Gastrocnemius medialis (tissue), 4 donors: ENCODE data around the gene EPB41L4B. TPM values are rescaled to one million over a fixed set of nuclear protein-coding genes. Genes with fewer than 3 reads are reported as not detected.
"Not testable (repeated sequence)": the region's sequence is repeated elsewhere in the genome, so short reads cannot be mapped to it uniquely, and the experiment has no call there.

Experiments used
- ATAC-seq, 2 donors: fragments of 150-250 bp; one replicate each; pipeline ENCODE4 v1.9.1; 2016
- DNase-seq, 2 donors: peaks; one replicate each; pipeline ENCODE4 v3.0.0-alpha.2; 2019
- H3K27ac ChIP-seq, 4 donors: fragments of 200-600 bp; sonication (generic); 1 replicate in 1 of 4; 2 replicates in 3 of 4; pipeline ENCODE4 v1.5.1; 2016 to 2018; ENCODE audit warnings: mild to moderate bottlenecking in 2 of 4, moderate library complexity in 1 of 4
- H3K27me3 ChIP-seq, 3 donors: fragments of 200-600 bp; sonication (generic) in 2 of 3; 1 replicate in 1 of 3; 2 replicates in 2 of 3; pipeline versions ENCODE4 v1.5.1 to v1.6.0; 2016 to 2019; ENCODE audit warnings: mild to moderate bottlenecking in 1 of 3, moderate library complexity in 1 of 3
- H3K36me3 ChIP-seq, 2 donors: fragments of 200-600 bp; sonication (generic) in 1 of 2; one replicate each; pipeline ENCODE4 v1.5.1; 2017 to 2018
- H3K4me1 ChIP-seq, 2 donors: fragments of 200-600 bp; sonication (generic) in 1 of 2; one replicate each; pipeline ENCODE4 v1.5.1; 2016 to 2017; ENCODE audit warnings: mild to moderate bottlenecking in 2 of 2
- H3K4me3 ChIP-seq, 4 donors: fragments of 200-600 bp; sonication (generic) in 3 of 4; 1 replicate in 1 of 4; 2 replicates in 3 of 4; pipeline ENCODE4 v1.5.1; 2016 to 2019; ENCODE audit warnings: mild to moderate bottlenecking in 2 of 4
- H3K9me3 ChIP-seq, 3 donors: fragments of 200-600 bp; sonication (generic) in 2 of 3; 1 replicate in 1 of 3; 2 replicates in 2 of 3; pipeline ENCODE4 v1.5.1; 2016 to 2019
- POLR2A ChIP-seq, 2 donors: fragments of 450-650 bp; IDR thresholded peaks; one replicate each; pipeline ENCODE4 v1.6.1; 2017; ENCODE audit warnings: antibody characterized with exemption in 2 of 2, mild to moderate bottlenecking in 2 of 2, moderate library complexity in 2 of 2
- in situ Hi-C, 4 donors: fragments of 200-750 bp; cut with MboI; loops; one replicate each; pipeline versions ENCODE4 v1.15.0 to v1.8.0; 2017; ENCODE audit warnings: low sequenced_read_pairs in 4 of 4
- intact Hi-C: fragments of 100-400 bp; cut with DNase I; formaldehyde crosslinking; loops from one replicate; pipeline ENCODE4 v1.15.1; 2023; ENCODE audit warnings: low total_unique reads
- total RNA-seq, 4 donors: library from RNA; depleted of rRNA; stranded (reverse); fragments of >200 nt; gene quantifications; one replicate each; pipeline versions ENCODE4 v1.1.0 to v1.2.3, GENCODE V29; 2016
- TF ChIP-seq, protein P1 (sequence below), 5 experiments: fragments of 450-650 bp in 3 of 5; fragments of 200-600 bp in 2 of 5; sonication (generic) in 2 of 5; IDR thresholded peaks in 4 of 5; conservative IDR thresholded peaks in 1 of 5; 1 replicate in 4 of 5; 2 replicates in 1 of 5; pipeline ENCODE4 v1.5.1; 2016 to 2019; ENCODE audit warnings: antibody characterized with exemption in 5 of 5, mild to moderate bottlenecking in 3 of 5, moderate library complexity in 3 of 5

EPB41L4B gene
- total RNA-seq, 4 donors from 2014 or later, result 3.8 to 6.9 (median 6.1) TPM

DNA sequence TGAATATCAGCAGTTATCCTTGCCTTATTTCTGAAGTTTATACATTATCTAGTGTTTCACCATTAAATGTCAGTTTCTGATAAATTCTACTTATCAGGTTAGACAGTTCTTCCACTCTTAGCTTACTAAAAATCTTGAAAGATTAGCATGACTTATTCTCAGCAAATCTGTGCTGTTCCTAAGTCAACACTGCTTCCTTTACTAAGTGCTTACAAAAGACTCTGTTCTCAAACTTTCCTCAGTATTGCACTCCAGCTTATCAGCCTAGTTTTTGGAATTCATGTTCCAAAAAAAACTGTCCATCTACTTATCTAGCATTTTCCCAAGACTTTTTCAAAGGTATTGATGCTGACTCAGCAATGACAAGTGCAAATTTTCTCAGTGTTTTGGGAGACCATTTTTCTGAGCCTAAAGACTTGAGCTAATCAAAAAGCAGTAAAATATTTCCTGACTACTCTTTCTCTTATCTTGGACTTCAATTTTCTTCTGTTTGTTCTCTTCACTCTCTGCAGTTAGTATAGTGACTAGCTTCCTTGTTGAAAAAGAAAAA, 92.7 kb downstream of the EPB41L4B start:
- no peak for TF ChIP-seq POLR2A (IDR thresholded peaks at IDR 0.05)
- TF ChIP-seq, protein P1, sequence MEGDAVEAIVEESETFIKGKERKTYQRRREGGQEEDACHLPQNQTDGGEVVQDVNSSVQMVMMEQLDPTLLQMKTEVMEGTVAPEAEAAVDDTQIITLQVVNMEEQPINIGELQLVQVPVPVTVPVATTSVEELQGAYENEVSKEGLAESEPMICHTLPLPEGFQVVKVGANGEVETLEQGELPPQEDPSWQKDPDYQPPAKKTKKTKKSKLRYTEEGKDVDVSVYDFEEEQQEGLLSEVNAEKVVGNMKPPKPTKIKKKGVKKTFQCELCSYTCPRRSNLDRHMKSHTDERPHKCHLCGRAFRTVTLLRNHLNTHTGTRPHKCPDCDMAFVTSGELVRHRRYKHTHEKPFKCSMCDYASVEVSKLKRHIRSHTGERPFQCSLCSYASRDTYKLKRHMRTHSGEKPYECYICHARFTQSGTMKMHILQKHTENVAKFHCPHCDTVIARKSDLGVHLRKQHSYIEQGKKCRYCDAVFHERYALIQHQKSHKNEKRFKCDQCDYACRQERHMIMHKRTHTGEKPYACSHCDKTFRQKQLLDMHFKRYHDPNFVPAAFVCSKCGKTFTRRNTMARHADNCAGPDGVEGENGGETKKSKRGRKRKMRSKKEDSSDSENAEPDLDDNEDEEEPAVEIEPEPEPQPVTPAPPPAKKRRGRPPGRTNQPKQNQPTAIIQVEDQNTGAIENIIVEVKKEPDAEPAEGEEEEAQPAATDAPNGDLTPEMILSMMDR (IDR thresholded peaks at IDR 0.05 in 4 of 5, conservative IDR thresholded peaks at IDR 0.05 in 1 of 5), result no peak
- intact Hi-C loops, result no loop called here
- H3K4me1 ChIP-seq, result no peaks in the 10 kb centered on the region
- H3K4me3 ChIP-seq, result no peak overlapping the region
- in situ Hi-C loops, result no loop called here
- ATAC-seq (no peak), DNase-seq (no peak)
- no peaks in the 10 kb centered on the region for H3K36me3 ChIP-seq
- H3K27ac ChIP-seq, result no peak overlapping the region
- no peaks in the 10 kb centered on the region for H3K27me3 ChIP-seq
- no peaks in the 10 kb centered on the region for H3K9me3 ChIP-seq

DNA sequence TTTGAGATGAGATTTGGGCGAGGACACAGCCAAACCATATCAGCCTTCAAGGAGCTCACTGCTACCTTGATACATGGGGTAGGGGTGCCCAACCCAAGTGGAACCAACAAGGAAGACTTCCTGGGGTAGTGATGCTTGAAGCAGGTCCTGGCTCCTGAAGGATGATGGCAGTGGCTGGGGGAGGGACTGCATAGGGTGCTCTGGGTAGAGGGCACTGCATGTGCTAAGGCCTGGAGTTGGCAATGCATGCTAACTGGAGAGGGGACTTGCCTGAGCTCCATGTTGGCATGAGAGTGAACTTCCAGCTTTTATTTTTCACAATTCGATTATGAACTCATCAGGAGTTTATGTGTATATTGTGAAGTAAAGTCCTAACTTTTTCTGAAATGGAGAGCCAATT, 95.2 kb downstream of the EPB41L4B start:
- no peaks in the 10 kb centered on the region for H3K9me3 ChIP-seq
- no peak for ATAC-seq
- no peak for TF ChIP-seq POLR2A (IDR thresholded peaks at IDR 0.05)
- TF ChIP-seq, protein P1 (IDR thresholded peaks at IDR 0.05 in 4 of 5, conservative IDR thresholded peaks at IDR 0.05 in 1 of 5), result no peak
- no peaks in the 10 kb centered on the region for H3K27me3 ChIP-seq
- no peak overlapping the region for H3K27ac ChIP-seq
- H3K4me1 ChIP-seq, result no peaks in the 10 kb centered on the region
- no peak for DNase-seq
- in situ Hi-C loops (no loop called here), intact Hi-C loops (no loop called here)
- no peaks in the 10 kb centered on the region for H3K36me3 ChIP-seq
- H3K4me3 ChIP-seq, result no peak overlapping the region

DNA sequence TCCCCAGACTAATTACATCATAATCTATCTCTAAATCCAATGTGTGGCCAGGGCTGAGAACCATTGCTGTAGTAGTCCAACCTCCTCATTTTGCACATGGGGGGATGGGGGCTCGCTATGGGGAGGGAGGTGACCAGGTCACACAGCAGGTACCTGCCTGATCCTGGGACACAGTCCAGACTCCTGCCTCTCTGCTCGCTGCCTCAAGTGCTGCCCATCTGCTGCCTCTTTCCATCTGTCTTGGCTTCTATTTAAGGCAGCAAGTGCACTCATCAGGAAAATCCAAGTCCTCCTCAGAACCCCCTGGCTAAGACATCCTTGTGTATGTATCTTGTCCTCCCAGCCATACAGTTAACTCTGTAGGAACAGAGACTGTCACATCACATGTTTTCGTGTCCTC, 96.1 kb downstream of the EPB41L4B start:
- H3K27ac ChIP-seq, result no peak overlapping the region
- no peak overlapping the region for H3K4me3 ChIP-seq
- DNase-seq (no peak), ATAC-seq (no peak)
- H3K27me3 ChIP-seq, result no peaks in the 10 kb centered on the region
- H3K9me3 ChIP-seq, result no peaks in the 10 kb centered on the region
- in situ Hi-C loops (no loop called here), intact Hi-C loops (no loop called here)
- H3K36me3 ChIP-seq, result no peaks in the 10 kb centered on the region
- no peaks in the 10 kb centered on the region for H3K4me1 ChIP-seq
- TF ChIP-seq POLR2A (IDR thresholded peaks at IDR 0.05), result no peak
- TF ChIP-seq, protein P1 (IDR thresholded peaks at IDR 0.05 in 4 of 5, conservative IDR thresholded peaks at IDR 0.05 in 1 of 5), result no peak

DNA sequence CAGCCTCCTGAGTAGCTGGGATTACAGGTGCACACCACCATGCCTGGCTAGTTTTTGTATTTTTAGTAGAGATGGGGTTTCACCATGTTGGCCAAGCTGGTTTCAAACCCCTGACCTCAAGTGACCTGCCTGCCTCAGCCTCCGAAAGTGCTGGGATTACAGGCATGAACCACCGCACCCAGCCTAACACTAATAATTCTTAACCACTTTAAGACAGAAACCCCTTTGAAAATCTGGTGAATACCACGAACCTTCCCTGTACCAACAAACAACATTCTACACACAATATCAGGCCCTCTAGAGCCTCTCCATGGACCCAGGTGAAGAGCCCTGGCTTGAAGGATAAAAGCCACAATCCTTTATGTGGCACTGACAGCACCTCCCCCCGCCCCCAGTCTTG, 102.6 kb downstream of the EPB41L4B start:
- H3K36me3 ChIP-seq, in situ Hi-C loops, H3K4me1 ChIP-seq, H3K27ac ChIP-seq, DNase-seq, H3K27me3 ChIP-seq, H3K4me3 ChIP-seq, intact Hi-C loops, ATAC-seq, H3K9me3 ChIP-seq: not testable (repeated sequence)

DNA sequence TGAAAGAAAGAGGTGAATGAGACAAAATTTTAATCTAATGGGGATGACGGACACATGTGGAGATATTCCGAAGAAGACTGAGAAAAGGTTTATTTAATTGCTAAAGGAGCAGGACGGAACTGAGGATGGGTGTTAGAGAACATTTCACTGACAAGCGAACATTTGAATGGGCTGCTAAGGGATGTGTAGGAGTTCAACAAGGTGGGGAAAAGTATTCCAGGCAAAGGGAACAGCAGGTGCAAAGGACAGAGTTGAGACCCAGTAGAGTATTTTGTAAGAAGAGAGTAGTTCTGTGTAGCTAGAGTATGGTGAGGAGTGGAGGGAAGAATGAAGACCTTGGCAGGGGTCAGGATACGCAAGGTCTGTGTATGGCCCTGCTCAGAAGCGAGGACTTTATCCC, 106.4 kb downstream of the EPB41L4B start:
- ATAC-seq, result no peak
- H3K36me3 ChIP-seq, result no peaks in the 10 kb centered on the region
- intact Hi-C loops, result no loop called here
- TF ChIP-seq, protein P1 (IDR thresholded peaks at IDR 0.05 in 4 of 5, conservative IDR thresholded peaks at IDR 0.05 in 1 of 5), result no peak
- TF ChIP-seq POLR2A (IDR thresholded peaks at IDR 0.05), result no peak
- no peak for DNase-seq
- no peaks in the 10 kb centered on the region for H3K27me3 ChIP-seq
- no peak overlapping the region for H3K4me3 ChIP-seq
- in situ Hi-C loops, result no loop called here
- no peaks in the 10 kb centered on the region for H3K9me3 ChIP-seq
- no peaks in the 10 kb centered on the region for H3K4me1 ChIP-seq
- H3K27ac ChIP-seq, result no peak overlapping the region
